Stimulated activated CD8-positive, alpha-beta memory T cell treated with anti-CD3 and anti-CD28 coated beads, Interleukin-12 subunit alpha, Interleukin-12 subunit beta, amount 100 ng/mL, for 1 hour (primary cell): Measurements from ENCODE around the gene MARS2.
A peak's percentile ranks its signal among the peaks of the same experiment; 100 is the strongest.
"Not testable (repeated sequence)": the region's sequence is repeated elsewhere in the genome, so short reads cannot be mapped to it uniquely, and the experiment has no call there.

Experiments
- DNase-seq: peaks from one replicate; pipeline ENCODE4 v3.0.0-alpha.2; 2020; ENCODE audit warnings: low read depth

MARS2 gene

GRCh38 chr2:197705121-197705911, at the start of gene MARS2:
TSS of gene MARS2 (plus strand) at chr2:197705369. CDS start at chr2:197705406, 37 bp downstream.
- peak; percentile 86 for DNase-seq

- DNase-seq, result no peak
Measured at GRCh38 chr2:197657562-197657961, 47.6 kb upstream of the MARS2 start.

GRCh38 chr2:197661626-197662025, 43.5 kb upstream of the MARS2 start:
- no peak for DNase-seq

GRCh38 chr2:197666277-197666676, 38.9 kb upstream of the MARS2 start:
- no peak for DNase-seq

GRCh38 chr2:197668296-197668695, 36.9 kb upstream of the MARS2 start:
- no peak for DNase-seq

- DNase-seq, result no peak
Measured at GRCh38 chr2:197669077-197669476, 36.1 kb upstream of the MARS2 start.

GRCh38 chr2:197672371-197672893, 32.7 kb upstream of the MARS2 start:
- no peak for DNase-seq

GRCh38 chr2:197673106-197673505, 32.1 kb upstream of the MARS2 start:
- DNase-seq, result no peak

- DNase-seq, result no peak
Measured at GRCh38 chr2:197673606-197674005, 31.6 kb upstream of the MARS2 start.

GRCh38 chr2:197674060-197674459, 31.1 kb upstream of the MARS2 start:
- DNase-seq, result no peak

GRCh38 chr2:197674591-197674990, 30.6 kb upstream of the MARS2 start:
- no peak for DNase-seq

GRCh38 chr2:197675246-197675645, 29.9 kb upstream of the MARS2 start, which contains the start of gene RFTN2:
TSS of gene RFTN2 (minus strand) at chr2:197675587. CDS start at chr2:197675458, 129 bp downstream.
- no peak for DNase-seq

GRCh38 chr2:197675711-197676188, 29.4 kb upstream of the MARS2 start:
- no peak for DNase-seq

GRCh38 chr2:197677056-197677455, 28.1 kb upstream of the MARS2 start:
- DNase-seq, result no peak

- no peak for DNase-seq
Measured at GRCh38 chr2:197677483-197677882, 27.7 kb upstream of the MARS2 start.

GRCh38 chr2:197695206-197695605, 10.0 kb upstream of the MARS2 start:
- DNase-seq, result not testable (repeated sequence)

- not testable (repeated sequence) for DNase-seq
Measured at GRCh38 chr2:197695971-197696370, 9.2 kb upstream of the MARS2 start.

GRCh38 chr2:197696571-197696970, 8.6 kb upstream of the MARS2 start:
- DNase-seq, result not testable (repeated sequence)

GRCh38 chr2:197699724-197700123, 5.4 kb upstream of the MARS2 start:
- DNase-seq, result not testable (repeated sequence)

- DNase-seq, result no peak
Measured at GRCh38 chr2:197700960-197701359, 4.2 kb upstream of the MARS2 start.

- no peak for DNase-seq
Measured at GRCh38 chr2:197704434-197705120, 592 bp upstream of the MARS2 start.

GRCh38 chr2:197705912-197706838, 1.0 kb downstream of the MARS2 start:
- DNase-seq, result no peak
